Natural killer cell (primary cell): Measurements from ENCODE around the gene TRAPPC6A. TPM values are rescaled to one million over a fixed set of nuclear protein-coding genes. Genes with fewer than 3 reads are reported as not detected.

ENCODE experiments used
- ATAC-seq, 3 donors: fragments of 150-1000 bp in 2 of 3; fragments of 200-7000 bp in 1 of 3; cut with Tn5 transposase; 1 replicate in 1 of 3; 2 replicates in 2 of 3; pipeline ENCODE4 v1.10.0; 2021; ENCODE audit warnings: mild to moderate bottlenecking in 2 of 3, moderate library complexity in 2 of 3
- DNase-seq, 2 donors: peaks; one replicate each; pipeline versions ENCODE4 v3.0.0 to v3.0.0-alpha.2; 2013 to 2021; ENCODE audit warnings: mixed read lengths in 1 of 2
- H3K27ac ChIP-seq: one replicate; pipeline ENCODE4 v1.5.1; 2013; ENCODE audit warnings: mild to moderate bottlenecking, low read length
- H3K27me3 ChIP-seq: one replicate; pipeline ENCODE4 v1.6.1; 2013; ENCODE audit warnings: low read length; ENCODE audit not compliant: control insufficient read depth, insufficient read depth
- H3K36me3 ChIP-seq: one replicate; pipeline ENCODE4 v1.6.1; 2013; ENCODE audit warnings: low read length; ENCODE audit not compliant: control insufficient read depth, insufficient read depth
- H3K4me1 ChIP-seq: one replicate; pipeline ENCODE4 v1.6.1; 2013; ENCODE audit warnings: low read length; ENCODE audit not compliant: control insufficient read depth, insufficient read depth
- H3K4me3 ChIP-seq: one replicate; pipeline ENCODE4 v1.5.1; 2013; ENCODE audit warnings: low read length
- H3K9me3 ChIP-seq: one replicate; pipeline ENCODE4 v1.6.1; 2013; ENCODE audit warnings: low read length; ENCODE audit not compliant: control insufficient read depth, insufficient read depth
- H3K27ac Mint-ChIP-seq, 2 donors: one replicate each; pipeline ENCODE4 v1.8.0; 2022; ENCODE audit warnings: mild to moderate bottlenecking in 2 of 2, mixed read lengths in 2 of 2, moderate library complexity in 1 of 2
- H3K27me3 Mint-ChIP-seq, 2 donors: one replicate each; pipeline ENCODE4 v1.8.0; 2022; ENCODE audit warnings: low read depth in 2 of 2, mixed read lengths in 2 of 2
- H3K36me3 Mint-ChIP-seq: one replicate; pipeline ENCODE4 v1.8.0; 2022; ENCODE audit warnings: mixed read lengths
- H3K4me1 Mint-ChIP-seq, 2 donors: one replicate each; pipeline ENCODE4 v1.8.0; 2022; ENCODE audit warnings: mixed read lengths in 2 of 2
- H3K4me3 Mint-ChIP-seq: one replicate; pipeline ENCODE4 v1.8.0; 2022; ENCODE audit warnings: mild to moderate bottlenecking, moderate library complexity, mixed read lengths
- H3K9me3 Mint-ChIP-seq, 2 donors: one replicate each; pipeline ENCODE4 v1.8.0; 2022; ENCODE audit warnings: mixed read lengths in 2 of 2
- WGBS: methylation state at CpG from one replicate; pipeline ENCODE4 v1.1.7; 2013; ENCODE audit warnings: missing lambda C conversion rate; ENCODE audit not compliant: insufficient coverage; 5-methylcytosine and 5-hydroxymethylcytosine counted together
- intact Hi-C: fragments of 100-400 bp; cut with micrococcal nuclease; formaldehyde crosslinking; loops from one replicate; pipeline ENCODE4 v1.14.2; 2022
- total RNA-seq, 4 donors: library from RNA; stranded (reverse); fragments of 120-200 nt in 1 of 4; gene quantifications; one replicate each; pipeline versions ENCODE4 v1.2.3 to v1.2.4, GENCODE V29; 2013 to 2022
- TF ChIP-seq, protein P1 (sequence below): fragments of 200-600 bp; IDR thresholded peaks from one replicate; pipeline ENCODE4 v1.8.0; 2022; ENCODE audit warnings: antibody characterized with exemption

Gene TRAPPC6A
- total RNA-seq, 3 donors from 2014 or later (not counting 1 experiment from before 2014, with no cell fraction given): 38.0 to 47.0 (median 45.2) TPM

DNA sequence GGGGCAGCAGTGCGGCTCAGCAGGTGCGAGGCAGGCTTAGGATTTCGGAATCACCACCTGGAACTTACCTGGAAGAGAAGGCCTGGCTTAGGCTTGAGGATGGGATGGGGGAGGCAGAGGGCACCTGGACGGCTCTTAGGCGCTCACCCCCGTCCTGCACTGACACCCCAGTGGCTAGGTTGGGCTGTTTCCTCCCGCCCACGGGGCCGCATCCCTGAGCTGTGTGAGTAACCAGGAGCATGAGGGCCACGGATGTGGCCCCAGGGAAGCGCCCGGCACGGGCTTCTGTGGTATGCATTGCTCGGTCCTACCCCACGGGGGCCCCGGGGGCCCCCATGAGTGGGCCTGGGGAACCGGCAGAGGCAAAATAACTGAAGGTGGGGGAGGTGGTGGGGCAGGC is 14.9 kb downstream of the TRAPPC6A start:
- H3K9me3 ChIP-seq: no peaks in the 10 kb centered on the region
- no peaks in the 10 kb centered on the region for H3K27me3 ChIP-seq
- peaks cover 0 to 15% of the 10 kb centered on the region in 2 donors for H3K27me3 Mint-ChIP-seq
- no peaks in the 10 kb centered on the region for H3K9me3 Mint-ChIP-seq
- TF ChIP-seq, protein P1, sequence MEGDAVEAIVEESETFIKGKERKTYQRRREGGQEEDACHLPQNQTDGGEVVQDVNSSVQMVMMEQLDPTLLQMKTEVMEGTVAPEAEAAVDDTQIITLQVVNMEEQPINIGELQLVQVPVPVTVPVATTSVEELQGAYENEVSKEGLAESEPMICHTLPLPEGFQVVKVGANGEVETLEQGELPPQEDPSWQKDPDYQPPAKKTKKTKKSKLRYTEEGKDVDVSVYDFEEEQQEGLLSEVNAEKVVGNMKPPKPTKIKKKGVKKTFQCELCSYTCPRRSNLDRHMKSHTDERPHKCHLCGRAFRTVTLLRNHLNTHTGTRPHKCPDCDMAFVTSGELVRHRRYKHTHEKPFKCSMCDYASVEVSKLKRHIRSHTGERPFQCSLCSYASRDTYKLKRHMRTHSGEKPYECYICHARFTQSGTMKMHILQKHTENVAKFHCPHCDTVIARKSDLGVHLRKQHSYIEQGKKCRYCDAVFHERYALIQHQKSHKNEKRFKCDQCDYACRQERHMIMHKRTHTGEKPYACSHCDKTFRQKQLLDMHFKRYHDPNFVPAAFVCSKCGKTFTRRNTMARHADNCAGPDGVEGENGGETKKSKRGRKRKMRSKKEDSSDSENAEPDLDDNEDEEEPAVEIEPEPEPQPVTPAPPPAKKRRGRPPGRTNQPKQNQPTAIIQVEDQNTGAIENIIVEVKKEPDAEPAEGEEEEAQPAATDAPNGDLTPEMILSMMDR: no peak
- H3K4me3 Mint-ChIP-seq: no peak overlapping the region
- ATAC-seq: no peak
- WGBS: 90% methylated on average over 17 of the region's 17 CpGs
- peaks cover 16% of the 10 kb centered on the region for H3K4me1 ChIP-seq
- DNase-seq: no peak
- H3K36me3 Mint-ChIP-seq: no peaks in the 10 kb centered on the region
- peaks cover 0 to 13% of the 10 kb centered on the region in 2 donors for H3K4me1 Mint-ChIP-seq
- intact Hi-C loops: no loop called here
- no peaks in the 10 kb centered on the region for H3K36me3 ChIP-seq
- no peak overlapping the region for H3K27ac Mint-ChIP-seq
- H3K27ac ChIP-seq: no peak overlapping the region
- H3K4me3 ChIP-seq: no peak overlapping the region

DNA sequence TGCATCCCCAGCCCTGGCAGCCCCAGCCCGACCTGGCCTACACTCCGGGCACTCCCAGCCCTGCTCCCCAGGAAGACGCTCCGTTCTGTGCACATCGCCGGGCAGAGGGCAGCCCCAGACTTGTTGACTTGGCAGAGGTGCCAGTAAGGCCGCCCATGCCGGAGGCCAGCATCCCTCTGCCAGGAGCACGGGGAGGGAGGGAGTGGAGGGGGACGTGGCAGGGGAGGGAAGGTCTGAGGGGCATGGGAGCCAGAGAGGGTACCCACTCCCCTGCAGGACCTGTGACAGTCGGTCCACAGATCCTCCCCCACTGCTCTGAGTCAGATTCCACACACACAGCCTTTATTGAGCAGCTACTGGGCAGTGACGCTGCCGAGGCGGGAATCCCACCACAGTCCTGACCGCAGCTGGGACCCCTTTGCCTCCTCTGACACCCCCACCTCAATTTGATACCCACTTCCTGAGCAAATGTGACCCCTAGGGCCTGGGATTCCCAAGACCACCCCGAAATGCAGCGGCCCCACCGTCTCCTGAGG is 15.4 kb downstream of the TRAPPC6A start:
- WGBS: 95% methylated on average over 17 of the region's 18 CpGs
- no peaks in the 10 kb centered on the region for H3K27me3 ChIP-seq
- Mint-ChIP-seq H3K9me3 (no peaks in the 10 kb centered on the region), H3K4me1 (peaks cover 0 to 13% of the 10 kb centered on the region in 2 donors), H3K36me3 (no peaks in the 10 kb centered on the region), H3K27me3 (peaks cover 0 to 19% of the 10 kb centered on the region in 2 donors), H3K4me3 (no peak overlapping the region), H3K27ac (no peak overlapping the region)
- intact Hi-C loops: no loop called here
- DNase-seq (no peak), ATAC-seq (no peak)
- peaks cover 16% of the 10 kb centered on the region for H3K4me1 ChIP-seq
- H3K36me3 ChIP-seq: no peaks in the 10 kb centered on the region
- H3K4me3 ChIP-seq: no peak overlapping the region
- no peaks in the 10 kb centered on the region for H3K9me3 ChIP-seq
- no peak overlapping the region for H3K27ac ChIP-seq
- TF ChIP-seq, protein P1: no peak

DNA sequence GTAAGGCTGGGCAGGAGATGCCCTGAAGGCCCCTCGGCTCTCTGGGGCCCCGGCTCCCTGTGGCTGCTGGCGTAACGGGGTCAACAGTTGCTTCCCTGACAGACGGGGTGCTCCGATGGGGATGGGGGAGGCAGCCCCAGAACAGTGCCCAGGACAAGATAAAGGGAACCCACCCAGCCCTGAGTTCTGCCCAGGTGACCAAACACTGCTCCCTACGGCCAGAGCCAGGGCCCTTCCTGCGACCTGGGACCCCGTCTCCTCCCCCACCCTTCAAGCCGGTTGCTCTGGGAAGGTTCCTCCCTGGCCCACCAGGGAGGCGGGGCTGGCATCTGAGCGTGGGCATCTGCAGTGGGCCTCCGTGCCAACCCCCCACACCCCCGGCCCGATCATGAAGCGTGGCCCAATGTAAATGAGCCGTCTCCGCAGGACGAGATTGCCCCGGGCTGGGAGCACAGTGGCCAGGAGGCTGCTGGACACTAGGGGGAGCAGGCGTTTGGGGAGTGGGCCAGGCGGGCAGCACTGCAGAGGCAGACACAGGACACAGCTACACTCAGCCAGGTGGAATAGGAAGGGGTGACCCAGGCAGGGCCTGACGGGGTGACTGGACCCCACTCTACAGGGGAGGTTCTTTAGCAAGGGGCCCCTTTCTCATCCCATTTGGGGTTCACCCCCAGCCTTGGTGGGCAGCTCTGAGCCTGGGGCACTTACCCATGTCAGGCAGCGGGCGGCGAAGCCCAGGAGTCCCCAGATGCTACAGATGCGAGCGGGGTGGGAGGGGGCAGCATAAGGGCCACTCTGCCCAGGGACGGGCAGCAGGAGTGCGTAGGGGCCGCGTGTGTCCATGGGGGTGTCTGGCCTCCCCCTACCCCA is 16.1 kb downstream of the TRAPPC6A start:
- TF ChIP-seq, protein P1: no peak
- peaks cover 16% of the 10 kb centered on the region for H3K4me1 ChIP-seq
- H3K27me3 Mint-ChIP-seq: peaks cover 4 to 22% of the 10 kb centered on the region in 2 donors
- no peaks in the 10 kb centered on the region for H3K27me3 ChIP-seq
- intact Hi-C loops: no loop called here
- no peak overlapping the region for H3K27ac Mint-ChIP-seq
- peaks cover 0 to 13% of the 10 kb centered on the region in 2 donors for H3K4me1 Mint-ChIP-seq
- ATAC-seq (no peak), DNase-seq (no peak)
- no peak overlapping the region for H3K4me3 ChIP-seq
- no peaks in the 10 kb centered on the region for H3K36me3 Mint-ChIP-seq
- WGBS: 83% methylated on average over 32 of the region's 32 CpGs
- no peaks in the 10 kb centered on the region for H3K9me3 Mint-ChIP-seq
- H3K36me3 ChIP-seq: no peaks in the 10 kb centered on the region
- H3K9me3 ChIP-seq: no peaks in the 10 kb centered on the region
- H3K27ac ChIP-seq: no peak overlapping the region
- H3K4me3 Mint-ChIP-seq: no peak overlapping the region
